Islet precursor cell (in vitro differentiated cells): ENCODE results near the gene SSTR3.
"Not testable (repeated sequence)": the region's sequence is repeated elsewhere in the genome, so short reads cannot be mapped to it uniquely, and the experiment has no call there.

Source experiments
- DNase-seq: peaks from one replicate; pipeline ENCODE4 v3.0.0-alpha.2; 2018

Gene SSTR3

GRCh38 chr22:37241351-37242142 is 29.3 kb upstream of the SSTR3 start:
- DNase-seq, result no peak

- no peak for DNase-seq
These were observed 28.7 kb upstream of the SSTR3 start for GRCh38 chr22:37240941-37241320.

- DNase-seq, result no peak
These were observed 28.1 kb upstream of the SSTR3 start for GRCh38 chr22:37240240-37240940.

- no peak for DNase-seq
These were observed 27.3 kb upstream of the SSTR3 start for GRCh38 chr22:37239336-37240239.

- DNase-seq, result no peak
These were observed 25.3 kb upstream of the SSTR3 start for GRCh38 chr22:37237371-37238268.

GRCh38 chr22:37235897-37236607 is 23.8 kb upstream of the SSTR3 start:
- no peak for DNase-seq

- DNase-seq, result no peak
These were observed 22.7 kb upstream of the SSTR3 start for GRCh38 chr22:37234736-37235711.

- DNase-seq, result no peak
These were observed 21.7 kb upstream of the SSTR3 start for GRCh38 chr22:37233751-37234631.

- DNase-seq, result not testable (repeated sequence)
These were observed 21.1 kb upstream of the SSTR3 start for GRCh38 chr22:37233371-37233750.

- DNase-seq, result no peak
These were observed 20.1 kb upstream of the SSTR3 start for GRCh38 chr22:37232140-37232998.

- DNase-seq, result no peak
These were observed 19.3 kb upstream of the SSTR3 start for GRCh38 chr22:37231406-37232139.

- DNase-seq, result no peak
These were observed 18.6 kb upstream of the SSTR3 start for GRCh38 chr22:37230673-37231405.

- DNase-seq, result no peak
These were observed 17.8 kb upstream of the SSTR3 start for GRCh38 chr22:37229805-37230672.

- no peak for DNase-seq
These were observed 16.9 kb upstream of the SSTR3 start for GRCh38 chr22:37229012-37229804.
